NCI-H146 (cell line): ENCODE results near the gene CIC.

Source experiments
- DNase-seq: peaks from one replicate; lab custom pipeline; 2025; lab: John Stamatoyannopoulos, UW

Gene CIC

GRCh38 chr19:42244347-42245220, 24.5 kb upstream of the CIC start:
- peak; percentile 94 for DNase-seq

DNA sequence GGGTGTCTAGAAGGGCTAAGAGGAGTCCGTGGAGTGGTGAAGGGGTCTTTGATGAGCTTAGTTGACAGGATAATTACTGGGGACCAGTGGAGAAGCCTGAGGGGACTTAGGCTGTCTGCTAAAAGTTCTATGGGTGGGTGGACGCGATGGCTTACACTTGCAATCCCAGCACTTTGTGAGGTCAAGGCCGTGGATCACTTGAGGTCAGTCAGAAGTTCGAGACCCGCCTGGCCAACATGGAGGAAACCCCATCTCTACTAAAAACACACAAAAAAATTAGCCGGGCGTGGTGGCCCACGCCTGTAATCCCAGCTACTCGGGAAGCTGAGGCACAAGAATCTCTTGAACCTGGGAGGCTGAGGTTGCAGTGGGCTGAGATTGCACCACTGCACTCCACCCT, 23.8 kb upstream of the CIC start:
- no peak for DNase-seq

DNA sequence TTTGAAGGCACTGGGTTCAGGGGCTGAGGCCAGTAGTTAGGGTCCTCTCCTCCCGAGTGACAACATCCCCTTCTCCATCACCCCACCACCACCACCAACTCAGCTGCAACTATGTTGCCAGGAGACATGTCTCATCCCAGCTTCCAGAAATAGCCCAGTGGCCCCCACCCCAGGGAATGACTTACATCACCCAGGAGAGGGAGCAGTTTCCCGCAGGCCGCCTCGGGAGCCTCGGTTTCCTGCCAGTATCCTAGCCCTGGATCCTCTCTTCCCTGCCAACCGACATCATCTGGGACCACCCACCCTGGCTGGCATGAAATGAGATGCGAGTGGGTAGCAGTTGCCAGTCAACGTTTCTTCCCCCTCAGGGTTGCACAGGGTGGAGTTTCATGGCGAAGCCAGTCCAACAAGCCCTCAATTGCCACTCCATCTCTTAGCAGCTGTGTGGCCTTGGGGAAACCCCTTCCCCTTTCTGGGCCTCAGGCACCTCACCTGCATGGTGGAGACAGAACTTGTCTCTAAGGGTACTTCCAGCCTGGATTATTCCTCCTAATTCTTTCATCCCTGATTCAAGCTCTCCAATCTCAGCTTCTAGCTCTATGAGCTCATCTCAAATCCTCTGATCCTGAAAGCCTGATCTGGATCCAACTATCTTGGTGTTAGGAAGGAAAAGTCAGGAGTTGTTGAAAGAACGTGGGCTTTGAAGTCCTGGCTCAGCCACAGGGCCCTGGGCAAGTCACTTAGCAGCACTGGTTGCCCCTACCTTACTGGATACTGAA, 22.7 kb upstream of the CIC start:
- DNase-seq = peak; percentile 52

DNA sequence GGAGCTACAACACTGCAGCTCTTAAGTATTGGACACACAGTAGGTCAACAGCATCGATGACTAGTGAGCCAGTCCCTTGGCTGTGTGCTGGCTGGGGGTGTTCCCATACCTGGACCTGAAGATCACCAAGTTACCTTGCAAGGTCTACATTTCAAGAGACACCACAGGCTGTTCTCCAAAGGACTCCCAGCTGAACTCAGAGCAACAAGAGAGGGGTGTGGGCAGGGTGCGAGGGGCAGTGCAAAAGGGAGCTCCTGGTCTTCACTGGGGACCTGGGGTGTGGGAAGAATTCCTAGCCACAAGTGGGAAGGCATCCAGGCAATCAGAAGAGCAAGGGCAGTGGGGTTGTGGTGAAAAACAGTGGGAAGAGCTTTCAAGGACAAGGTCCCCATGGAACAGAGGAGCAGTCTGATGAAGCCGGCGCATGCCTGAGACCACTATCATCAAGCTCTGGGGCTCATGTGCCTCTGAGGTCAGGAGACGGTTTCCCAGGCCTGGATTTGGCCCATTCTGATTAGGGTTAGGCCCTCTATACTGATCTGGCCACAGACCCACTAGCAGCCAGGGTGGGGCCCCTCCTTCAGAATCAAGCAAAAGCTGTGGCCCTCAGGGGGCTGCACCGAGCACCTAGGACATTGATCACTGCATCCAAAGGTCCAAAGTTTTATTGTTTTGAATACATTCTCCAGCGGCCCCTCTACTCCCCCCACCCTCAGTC, 22.0 kb upstream of the CIC start:
- no peak for DNase-seq

DNA sequence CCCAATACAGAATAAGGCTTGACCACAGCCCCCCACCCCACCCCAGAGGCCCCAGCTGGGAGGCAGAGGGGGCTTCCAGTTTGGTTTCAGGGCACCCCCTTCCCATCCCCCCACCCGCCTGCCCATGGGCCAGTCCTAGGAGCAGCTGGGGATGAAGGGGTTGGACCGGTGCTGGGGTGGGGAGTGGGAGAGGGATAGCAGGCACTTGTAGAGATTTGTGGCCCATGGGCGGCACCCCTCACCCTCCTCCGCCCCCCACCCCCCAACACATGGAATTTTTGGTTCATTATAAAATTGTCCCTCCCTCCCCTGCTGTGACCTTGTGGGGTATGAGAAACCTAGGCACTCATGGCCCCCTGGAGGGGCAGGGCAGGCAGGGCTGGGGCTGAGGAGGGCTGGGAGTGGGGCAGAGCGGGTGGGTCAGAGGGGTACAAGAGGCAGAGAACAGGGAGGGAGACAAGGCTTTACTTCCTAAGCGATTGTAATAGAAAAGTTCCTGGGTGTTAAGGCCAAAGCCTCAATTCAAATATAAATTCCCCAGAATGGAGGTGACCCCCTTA, 21.3 kb upstream of the CIC start:
- DNase-seq = no peak

DNA sequence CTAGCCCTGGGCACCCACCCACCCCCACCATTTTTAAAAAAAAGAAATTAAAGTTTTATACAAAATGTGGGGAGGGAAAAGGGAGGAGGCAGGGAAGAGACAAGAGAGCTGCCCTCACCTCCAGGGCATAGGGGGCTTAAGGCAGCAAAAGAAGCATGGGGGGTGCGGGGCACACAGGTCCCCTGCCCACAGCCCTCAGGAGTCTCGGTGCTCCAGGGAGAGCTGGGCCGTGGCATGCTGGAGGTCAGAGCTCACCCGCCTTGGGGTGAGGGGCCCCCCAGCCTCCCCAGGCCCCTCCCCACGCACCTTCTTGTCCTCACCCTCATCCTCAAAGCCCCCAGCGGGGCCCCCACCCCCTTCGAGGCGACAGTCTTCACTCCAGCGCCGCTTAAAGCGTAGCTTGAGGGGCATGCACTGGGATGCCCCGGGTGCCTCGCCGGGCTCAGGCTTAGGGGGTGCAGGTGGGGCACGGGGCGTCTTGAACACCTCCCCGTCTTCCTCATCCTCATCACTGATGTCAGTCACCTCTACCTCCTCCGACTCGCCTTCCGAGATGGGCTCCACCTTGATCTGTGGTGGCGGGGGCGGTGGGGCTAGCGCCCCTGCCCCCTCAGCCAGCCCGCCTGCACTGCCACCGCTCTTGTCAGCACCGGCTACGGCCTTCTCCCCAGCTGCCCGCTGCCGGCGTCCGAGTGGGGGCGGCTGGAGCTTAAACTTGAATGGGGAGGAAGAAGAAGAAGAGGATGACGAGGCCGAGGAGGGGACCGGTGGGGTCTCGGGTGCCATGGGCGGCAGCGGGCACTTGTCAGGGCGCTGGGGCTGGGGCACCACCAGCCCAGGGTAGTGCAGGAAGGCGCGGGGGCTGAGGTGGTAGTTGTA, 20.5 kb upstream of the CIC start:
- DNase-seq = no peak

DNA sequence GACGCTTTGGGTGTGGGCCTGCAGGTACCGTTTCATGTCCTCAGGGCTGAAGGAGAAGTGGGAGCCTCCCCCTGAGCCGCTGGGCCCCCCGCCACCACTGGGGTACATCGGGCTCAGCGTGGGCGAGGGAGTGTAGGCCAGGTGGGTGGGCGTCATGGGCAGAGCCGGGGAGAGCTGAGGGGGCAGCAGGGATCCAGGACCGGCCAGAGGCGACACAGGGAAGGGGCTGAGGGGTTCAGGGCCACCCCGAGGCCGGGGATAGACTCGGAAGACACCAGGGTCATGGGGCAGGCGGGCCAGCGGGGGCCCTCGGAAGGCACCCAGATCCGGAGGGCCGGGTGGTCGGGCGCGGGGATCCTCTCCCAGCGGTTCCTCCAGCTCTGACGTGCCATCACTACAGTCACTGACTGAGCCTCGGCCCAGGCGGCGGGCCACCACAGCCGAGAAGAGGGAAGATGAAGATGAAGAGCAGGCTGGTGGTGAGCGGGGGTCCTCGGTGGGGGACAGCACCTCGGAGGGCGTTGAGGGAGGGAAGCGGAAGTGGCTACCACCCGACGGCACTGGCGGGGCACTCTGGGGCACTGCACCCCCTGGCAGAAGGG, 19.8 kb upstream of the CIC start:
- no peak for DNase-seq

GRCh38 chr19:42249769-42250168, 19.3 kb upstream of the CIC start:
- DNase-seq = no peak

GRCh38 chr19:42250183-42250665, 18.8 kb upstream of the CIC start:
- no peak for DNase-seq

DNA sequence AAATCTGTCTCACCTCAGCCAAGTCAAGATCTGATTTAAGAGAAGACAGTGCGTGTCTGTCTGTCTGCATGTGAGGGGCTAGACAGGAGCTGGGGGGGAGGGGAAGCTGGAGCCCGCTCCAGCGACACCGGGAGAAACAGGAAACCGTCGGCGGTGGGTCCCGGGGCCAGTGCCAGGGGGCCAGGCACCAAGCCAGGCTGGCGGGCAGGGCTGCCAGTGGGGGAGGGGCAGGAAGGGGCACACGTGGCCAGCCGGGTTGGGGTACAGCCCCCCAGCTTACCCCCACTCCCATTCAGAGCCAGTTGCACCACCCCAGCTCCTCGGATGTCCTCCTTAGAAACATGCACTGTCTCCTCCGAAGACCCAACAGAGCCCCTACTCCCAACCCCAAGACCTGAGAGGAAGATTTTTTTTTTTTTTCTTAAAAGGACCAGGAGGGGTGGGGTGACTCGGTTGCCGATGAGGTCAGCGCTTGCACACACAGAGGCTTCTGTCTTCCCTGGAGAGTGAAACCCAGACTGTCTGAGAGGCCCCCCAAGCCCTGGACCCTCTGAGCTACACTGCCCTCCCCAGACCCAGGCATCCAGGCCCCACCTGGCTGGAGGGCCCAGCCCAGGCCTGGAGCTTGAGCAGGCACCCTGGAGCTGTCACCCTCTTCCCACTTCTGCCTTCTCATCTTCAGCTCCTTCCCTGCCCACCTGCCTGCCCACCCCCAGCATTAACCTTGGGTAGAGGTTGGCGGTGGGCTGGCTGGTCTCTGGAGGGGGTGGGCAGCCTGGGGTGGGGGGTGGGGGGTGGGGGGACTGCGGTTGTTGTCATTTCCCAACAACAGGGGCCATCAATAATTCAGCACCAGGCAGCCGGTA, 18.2 kb upstream of the CIC start:
- no peak for DNase-seq

GRCh38 chr19:42251572-42252358, 17.3 kb upstream of the CIC start:
- DNase-seq = no peak

- no peak for DNase-seq
Observed at GRCh38 chr19:42252365-42253244, 16.4 kb upstream of the CIC start.

GRCh38 chr19:42253245-42254088, 15.6 kb upstream of the CIC start:
- peak; percentile 73 for DNase-seq

DNA sequence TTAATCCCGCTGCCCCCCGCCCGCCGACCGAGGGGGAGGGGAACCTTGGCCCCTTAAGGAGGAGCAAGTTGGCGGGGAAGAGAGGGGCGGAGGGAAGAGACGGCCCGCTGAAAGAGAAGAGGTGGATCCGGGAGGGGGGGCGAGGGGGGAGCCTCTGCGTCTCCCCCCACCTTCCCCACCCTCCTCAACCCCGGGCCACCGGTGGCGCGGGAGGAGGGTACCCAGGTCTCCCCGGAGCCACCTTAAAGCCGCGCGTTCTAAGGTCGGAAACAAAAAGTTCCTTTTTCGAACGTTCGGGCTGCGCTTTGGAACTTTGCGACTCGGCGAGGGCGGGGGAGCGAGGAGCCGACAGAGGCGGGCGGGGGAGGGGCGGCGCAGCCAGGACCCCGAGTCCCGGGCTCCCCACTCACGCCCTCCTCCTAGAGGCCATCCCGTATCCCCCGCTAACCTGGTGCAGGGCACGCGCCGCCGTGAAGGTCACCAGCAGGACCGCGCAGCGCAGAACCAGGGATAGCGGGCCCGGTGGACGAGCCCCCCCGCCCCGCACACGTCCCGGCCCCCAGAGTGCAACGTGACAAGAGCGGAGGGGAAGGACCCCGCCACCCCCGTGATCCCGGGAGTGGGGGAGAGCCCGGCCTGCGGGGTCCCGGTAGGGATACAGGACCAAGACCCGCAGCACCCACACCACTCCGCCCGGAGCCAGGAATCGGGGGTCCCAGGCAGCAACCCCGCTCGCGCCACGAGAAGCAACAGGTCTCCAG, 14.8 kb upstream of the CIC start:
- peak; percentile 57 for DNase-seq

- DNase-seq = peak; percentile 90
Observed at GRCh38 chr19:42254850-42255765, 13.9 kb upstream of the CIC start, which contains the start of gene ERF. TSS of gene ERF (minus strand) at chr19:42255128. CDS start at chr19:42254999, 129 bp downstream.
